ENCODE data around the gene PITPNM3.
"Not testable (repeated sequence)": the region's sequence is repeated elsewhere in the genome, so short reads cannot be mapped to it uniquely, and the experiment has no call there.

Gene PITPNM3

GRCh38 chr17:6589266-6589946, 33.1 kb upstream of the PITPNM3 start:
- no peak for TF ChIP-seq JUND (IDR thresholded peaks at IDR 0.05; ENCODE audit: low read depth)
- in situ Hi-C loops (cut with HindIII; ENCODE audit: low pct_unique_long_range_greater_than_20kb, low sequenced_read_pairs) = no loop called here

GRCh38 chr17:6588165-6588564, 31.8 kb upstream of the PITPNM3 start:
- DNase-seq (ENCODE audit: low read depth in 1 of 2, low spot score in 1 of 2) = no peak
- in situ Hi-C loops (cut with HindIII; ENCODE audit: low pct_unique_long_range_greater_than_20kb, low sequenced_read_pairs) = no loop called here
- no peak for TF ChIP-seq JUND (IDR thresholded peaks at IDR 0.05; ENCODE audit: low read depth)

More at GRCh38 chr17:6589266-6589946, 33.1 kb upstream of the PITPNM3 start:
- no peak for DNase-seq (ENCODE audit: low read depth in 1 of 2, low spot score in 1 of 2)

- TF ChIP-seq JUND (IDR thresholded peaks at IDR 0.05; ENCODE audit: low read depth) = no peak
- no peak for DNase-seq (ENCODE audit: low read depth in 1 of 2, low spot score in 1 of 2)
- in situ Hi-C loops (cut with HindIII; ENCODE audit: low pct_unique_long_range_greater_than_20kb, low sequenced_read_pairs) = no loop called here
These were observed 31.0 kb upstream of the PITPNM3 start for GRCh38 chr17:6587310-6587709.

- no peak for DNase-seq (ENCODE audit: low read depth in 1 of 2, low spot score in 1 of 2)
- TF ChIP-seq JUND (IDR thresholded peaks at IDR 0.05; ENCODE audit: low read depth) = no peak
- in situ Hi-C loops (cut with HindIII; ENCODE audit: low pct_unique_long_range_greater_than_20kb, low sequenced_read_pairs) = no loop called here
These were observed 27.1 kb upstream of the PITPNM3 start for GRCh38 chr17:6583411-6583810.

GRCh38 chr17:6580625-6581024, 24.3 kb upstream of the PITPNM3 start:
- no peak for TF ChIP-seq JUND (IDR thresholded peaks at IDR 0.05; ENCODE audit: low read depth)
- no peak for DNase-seq (ENCODE audit: low read depth in 1 of 2, low spot score in 1 of 2)
- in situ Hi-C loops (cut with HindIII; ENCODE audit: low pct_unique_long_range_greater_than_20kb, low sequenced_read_pairs) = no loop called here

GRCh38 chr17:6578491-6578890, 22.1 kb upstream of the PITPNM3 start:
- peak in 1 of 2 experiments; percentile 30 for DNase-seq (ENCODE audit: low read depth in 1 of 2, low spot score in 1 of 2)
- no peak for TF ChIP-seq JUND (IDR thresholded peaks at IDR 0.05; ENCODE audit: low read depth)
- in situ Hi-C loops (cut with HindIII; ENCODE audit: low pct_unique_long_range_greater_than_20kb, low sequenced_read_pairs) = no loop called here

GRCh38 chr17:6577686-6578263, 21.4 kb upstream of the PITPNM3 start:
- no peak for TF ChIP-seq JUND (IDR thresholded peaks at IDR 0.05; ENCODE audit: low read depth)
- in situ Hi-C loops (cut with HindIII; ENCODE audit: low pct_unique_long_range_greater_than_20kb, low sequenced_read_pairs) = no loop called here
- peak in 1 of 2 experiments; percentile 69 for DNase-seq (ENCODE audit: low read depth in 1 of 2, low spot score in 1 of 2)

GRCh38 chr17:6576038-6576785, 19.9 kb upstream of the PITPNM3 start:
- in situ Hi-C loops (cut with HindIII; ENCODE audit: low pct_unique_long_range_greater_than_20kb, low sequenced_read_pairs) = no loop called here
- no peak for DNase-seq (ENCODE audit: low read depth in 1 of 2, low spot score in 1 of 2)
- no peak for TF ChIP-seq JUND (IDR thresholded peaks at IDR 0.05; ENCODE audit: low read depth)

- TF ChIP-seq JUND (IDR thresholded peaks at IDR 0.05; ENCODE audit: low read depth) = no peak
- DNase-seq (ENCODE audit: low read depth in 1 of 2, low spot score in 1 of 2) = no peak
- in situ Hi-C loops (cut with HindIII; ENCODE audit: low pct_unique_long_range_greater_than_20kb, low sequenced_read_pairs) = no loop called here
These were observed 19.2 kb upstream of the PITPNM3 start for GRCh38 chr17:6575596-6575988.

GRCh38 chr17:6574687-6575595, 18.6 kb upstream of the PITPNM3 start:
- no peak for TF ChIP-seq JUND (IDR thresholded peaks at IDR 0.05; ENCODE audit: low read depth)
- no peak for DNase-seq (ENCODE audit: low read depth in 1 of 2, low spot score in 1 of 2)
- in situ Hi-C loops (cut with HindIII; ENCODE audit: low pct_unique_long_range_greater_than_20kb, low sequenced_read_pairs) = no loop called here

GRCh38 chr17:6573982-6574686, 17.8 kb upstream of the PITPNM3 start:
- TF ChIP-seq JUND (IDR thresholded peaks at IDR 0.05; ENCODE audit: low read depth) = no peak
- no peak for DNase-seq (ENCODE audit: low read depth in 1 of 2, low spot score in 1 of 2)
- in situ Hi-C loops (cut with HindIII; ENCODE audit: low pct_unique_long_range_greater_than_20kb, low sequenced_read_pairs) = no loop called here

GRCh38 chr17:6573495-6573894, 17.1 kb upstream of the PITPNM3 start:
- DNase-seq (ENCODE audit: low read depth in 1 of 2, low spot score in 1 of 2); in situ Hi-C loops (cut with HindIII; ENCODE audit: low pct_unique_long_range_greater_than_20kb, low sequenced_read_pairs): not testable (repeated sequence)

Data from T47D (cell line).